Astrocyte (in vitro differentiated cells and primary cell): ENCODE data around the gene CASK. TPM values are rescaled to one million over a fixed set of nuclear protein-coding genes. Genes with fewer than 3 reads are reported as not detected.

Source experiments
- DNase-seq: peaks from one replicate; pipeline ENCODE4 v3.0.0-alpha.2; 2010; ENCODE audit warnings: low read depth
- FAIRE-seq: peaks from 2 replicates; lab custom pipeline; 2011; peaks lifted over from hg19 to GRCh38; lab: Jason Lieb, UNC
- H2AFZ ChIP-seq: 2 replicates; pipeline ENCODE4 v1.6.0; 2012; ENCODE audit warnings: low read depth, low read length, inconsistent platforms
- H3K27ac ChIP-seq: 2 replicates; pipeline ENCODE4 v1.5.1; 2011; ENCODE audit warnings: low read depth, low read length, inconsistent platforms
- H3K27me3 ChIP-seq: 2 replicates; pipeline ENCODE4 v1.6.0; 2011; ENCODE audit warnings: low read length, inconsistent platforms; ENCODE audit not compliant: insufficient read depth
- H3K36me3 ChIP-seq: 2 replicates; pipeline ENCODE4 v1.5.1; 2011; ENCODE audit warnings: low read length, inconsistent platforms; ENCODE audit not compliant: insufficient read depth
- H3K4me1 ChIP-seq: 2 replicates; pipeline ENCODE4 v1.5.1; 2011; ENCODE audit warnings: low read length, inconsistent platforms; ENCODE audit not compliant: insufficient read depth
- H3K4me2 ChIP-seq: 2 replicates; pipeline ENCODE4 v1.6.0; 2012; ENCODE audit warnings: low read length, inconsistent platforms
- H3K4me3 ChIP-seq: 2 replicates; pipeline ENCODE4 v1.5.1; 2011; ENCODE audit warnings: low read depth, mild to moderate bottlenecking, low read length, inconsistent platforms; ENCODE audit not compliant: insufficient read depth
- H3K79me2 ChIP-seq: 2 replicates; pipeline ENCODE4 v1.6.0; 2012; ENCODE audit warnings: mild to moderate bottlenecking, low read length, inconsistent platforms; ENCODE audit not compliant: insufficient read depth
- H3K9ac ChIP-seq: 2 replicates; pipeline ENCODE4 v1.6.0; 2012; ENCODE audit warnings: mild to moderate bottlenecking, low read length, inconsistent platforms
- H3K9me3 ChIP-seq: 2 replicates; pipeline ENCODE4 v1.5.1; 2012; ENCODE audit warnings: low read depth, mild to moderate bottlenecking, low read length, inconsistent platforms; ENCODE audit not compliant: insufficient read depth
- H4K20me1 ChIP-seq: 2 replicates; pipeline ENCODE4 v1.6.0; 2012; ENCODE audit warnings: low read length, inconsistent platforms; ENCODE audit not compliant: insufficient read depth
- H3K27ac Mint-ChIP-seq: one replicate; pipeline ENCODE4 v1.8.0; 2021; ENCODE audit warnings: mild to moderate bottlenecking, mixed read lengths; ENCODE audit not compliant: unreplicated experiment
- H3K27me3 Mint-ChIP-seq: one replicate; pipeline ENCODE4 v1.8.0; 2021; ENCODE audit warnings: low read depth, mixed read lengths; ENCODE audit not compliant: unreplicated experiment
- H3K36me3 Mint-ChIP-seq: one replicate; pipeline ENCODE4 v1.8.0; 2021; ENCODE audit warnings: low read depth, mixed read lengths; ENCODE audit not compliant: unreplicated experiment
- H3K4me1 Mint-ChIP-seq: one replicate; pipeline ENCODE4 v1.8.0; 2021; ENCODE audit warnings: low read depth, mixed read lengths; ENCODE audit not compliant: unreplicated experiment
- H3K4me3 Mint-ChIP-seq: one replicate; pipeline ENCODE4 v1.8.0; 2021; ENCODE audit warnings: mild to moderate bottlenecking, moderate library complexity, mixed read lengths; ENCODE audit not compliant: unreplicated experiment
- H3K9me3 Mint-ChIP-seq: one replicate; pipeline ENCODE4 v1.8.0; 2021; ENCODE audit warnings: mild to moderate bottlenecking, mixed read lengths; ENCODE audit not compliant: unreplicated experiment
- EZH2 ChIP-seq: IDR thresholded peaks from 2 replicates; pipeline ENCODE4 v1.6.1; 2012; ENCODE audit warnings: mild to moderate bottlenecking, low read length, inconsistent platforms; ENCODE audit not compliant: insufficient read depth
- total RNA-seq: library from RNA; stranded (reverse); gene quantifications from 2 replicates; pipeline ENCODE4 v1.2.1, GENCODE V29; 2021
- TF ChIP-seq, protein P1 (sequence below): IDR thresholded peaks from 2 replicates; pipeline ENCODE4 v1.5.1; 2011; ENCODE audit warnings: low read depth, mild to moderate bottlenecking, inconsistent platforms, low read length, moderate library complexity; ENCODE audit not compliant: insufficient read depth

The CASK gene
- total RNA-seq, 1 donor from 2014 or later: 99.3 TPM

DNA sequence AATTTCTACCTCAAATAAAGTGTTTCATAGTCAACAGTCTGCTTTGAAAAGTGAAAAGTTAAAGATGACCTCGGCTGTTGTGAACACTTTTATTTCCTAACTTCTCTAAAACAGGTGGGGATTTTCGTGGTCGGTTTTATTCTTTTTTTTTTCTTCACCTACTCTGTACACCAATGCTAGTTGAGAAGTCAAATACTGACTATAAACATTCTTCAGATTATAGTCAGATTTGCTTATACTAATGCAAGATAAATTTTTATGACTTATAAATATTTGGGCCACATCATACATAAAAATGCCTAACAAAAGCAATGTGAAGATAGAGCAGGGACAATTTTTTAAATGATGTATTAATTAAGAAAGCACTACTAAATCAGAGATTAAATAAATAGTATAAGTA, 332.7 kb downstream of the CASK start:
- Mint-ChIP-seq H3K27ac (no peak overlapping the region), H3K36me3 (no peaks in the 10 kb centered on the region), H3K4me3 (no peak overlapping the region), H3K27me3 (no peaks in the 10 kb centered on the region), H3K9me3 (no peaks in the 10 kb centered on the region), H3K4me1 (peaks cover 6% of the 10 kb centered on the region)
- no peaks in the 10 kb centered on the region for H3K79me2 ChIP-seq
- H3K4me3 ChIP-seq: no peak overlapping the region
- no peak overlapping the region for H3K27ac ChIP-seq
- no peak overlapping the region for H3K9ac ChIP-seq
- H4K20me1 ChIP-seq: no peaks in the 10 kb centered on the region
- TF ChIP-seq, protein P1, sequence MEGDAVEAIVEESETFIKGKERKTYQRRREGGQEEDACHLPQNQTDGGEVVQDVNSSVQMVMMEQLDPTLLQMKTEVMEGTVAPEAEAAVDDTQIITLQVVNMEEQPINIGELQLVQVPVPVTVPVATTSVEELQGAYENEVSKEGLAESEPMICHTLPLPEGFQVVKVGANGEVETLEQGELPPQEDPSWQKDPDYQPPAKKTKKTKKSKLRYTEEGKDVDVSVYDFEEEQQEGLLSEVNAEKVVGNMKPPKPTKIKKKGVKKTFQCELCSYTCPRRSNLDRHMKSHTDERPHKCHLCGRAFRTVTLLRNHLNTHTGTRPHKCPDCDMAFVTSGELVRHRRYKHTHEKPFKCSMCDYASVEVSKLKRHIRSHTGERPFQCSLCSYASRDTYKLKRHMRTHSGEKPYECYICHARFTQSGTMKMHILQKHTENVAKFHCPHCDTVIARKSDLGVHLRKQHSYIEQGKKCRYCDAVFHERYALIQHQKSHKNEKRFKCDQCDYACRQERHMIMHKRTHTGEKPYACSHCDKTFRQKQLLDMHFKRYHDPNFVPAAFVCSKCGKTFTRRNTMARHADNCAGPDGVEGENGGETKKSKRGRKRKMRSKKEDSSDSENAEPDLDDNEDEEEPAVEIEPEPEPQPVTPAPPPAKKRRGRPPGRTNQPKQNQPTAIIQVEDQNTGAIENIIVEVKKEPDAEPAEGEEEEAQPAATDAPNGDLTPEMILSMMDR: no peak
- TF ChIP-seq EZH2: no peak
- no peaks in the 10 kb centered on the region for H3K36me3 ChIP-seq
- H3K4me1 ChIP-seq: no peaks in the 10 kb centered on the region
- H3K27me3 ChIP-seq: no peaks in the 10 kb centered on the region
- FAIRE-seq (no peak), DNase-seq (no peak)
- H3K9me3 ChIP-seq: no peaks in the 10 kb centered on the region
- H3K4me2 ChIP-seq: no peak overlapping the region
- H2AFZ ChIP-seq: no peak overlapping the region

DNA sequence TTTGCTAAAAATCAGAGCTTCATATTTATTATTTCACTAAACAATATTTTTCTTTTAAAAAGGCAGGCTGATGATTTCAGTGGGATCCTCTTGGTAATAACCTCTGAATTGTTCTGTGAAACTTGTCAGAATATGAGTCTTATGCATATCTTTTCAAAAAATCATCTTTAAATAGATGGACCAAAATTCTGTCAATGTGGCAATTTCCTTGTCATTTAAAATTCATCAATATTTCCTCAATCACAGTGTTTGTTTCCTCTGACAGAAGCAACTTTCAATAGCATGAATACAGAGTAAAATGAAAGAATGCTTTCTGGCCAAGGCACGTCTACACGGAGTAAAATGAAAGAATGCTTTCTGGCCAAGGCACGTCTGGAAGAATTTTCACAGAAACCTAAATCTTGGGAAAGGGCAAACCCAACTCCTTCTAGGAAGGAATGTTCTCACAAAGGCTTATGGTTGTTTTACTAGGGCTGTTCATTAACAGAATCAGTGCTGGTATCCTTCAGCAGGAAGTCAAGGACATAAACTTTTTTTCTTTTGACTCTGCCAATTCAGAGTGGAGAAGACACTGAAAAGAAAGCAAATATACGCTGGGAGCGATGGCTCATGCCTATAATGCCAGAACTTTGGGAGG, 333.6 kb downstream of the CASK start:
- no peaks in the 10 kb centered on the region for H3K9me3 ChIP-seq
- H3K27ac ChIP-seq: no peak overlapping the region
- H3K9ac ChIP-seq: peak overlapping the region; percentile 27
- no peaks in the 10 kb centered on the region for H3K79me2 ChIP-seq
- Mint-ChIP-seq H3K4me1 (peaks cover 6% of the 10 kb centered on the region), H3K27ac (peak overlapping the region; percentile 41), H3K4me3 (no peak overlapping the region), H3K9me3 (no peaks in the 10 kb centered on the region), H3K36me3 (no peaks in the 10 kb centered on the region), H3K27me3 (no peaks in the 10 kb centered on the region)
- no peaks in the 10 kb centered on the region for H3K4me1 ChIP-seq
- FAIRE-seq: peak; percentile 95
- no peaks in the 10 kb centered on the region for H3K27me3 ChIP-seq
- H4K20me1 ChIP-seq: no peaks in the 10 kb centered on the region
- peak; percentile 60 for DNase-seq
- H3K36me3 ChIP-seq: no peaks in the 10 kb centered on the region
- H3K4me2 ChIP-seq: peak overlapping the region; percentile 52
- H3K4me3 ChIP-seq: no peak overlapping the region
- TF ChIP-seq, protein P1: no peak
- no peak for TF ChIP-seq EZH2
- H2AFZ ChIP-seq: no peak overlapping the region

DNA sequence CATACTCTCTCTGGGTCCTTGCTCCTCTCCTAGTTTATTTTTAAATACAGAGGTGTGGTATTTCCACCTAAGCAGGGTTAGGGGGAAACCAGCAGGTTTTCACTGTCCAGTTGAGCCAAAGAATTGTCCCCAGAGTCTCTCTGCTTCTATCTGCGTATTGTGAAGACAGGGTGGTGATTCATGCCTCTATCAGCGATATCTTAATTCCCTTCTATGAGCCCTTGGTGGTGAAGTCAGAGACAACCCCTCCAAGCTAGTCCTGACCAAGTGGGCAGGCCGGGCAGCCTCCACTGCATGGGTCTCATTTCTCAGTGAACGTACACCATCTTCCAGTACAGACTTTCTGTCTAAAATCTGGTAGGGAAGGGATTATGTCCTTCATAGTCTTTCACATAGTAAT, 335.1 kb downstream of the CASK start:
- no peak for DNase-seq
- Histone ChIP-seq H3K4me1 (no peaks in the 10 kb centered on the region), H3K36me3 (no peaks in the 10 kb centered on the region), H2AFZ (no peak overlapping the region), H4K20me1 (no peaks in the 10 kb centered on the region), H3K4me3 (no peak overlapping the region), H3K79me2 (no peaks in the 10 kb centered on the region), H3K9ac (no peak overlapping the region), H3K27ac (no peak overlapping the region), H3K27me3 (no peaks in the 10 kb centered on the region), H3K9me3 (no peaks in the 10 kb centered on the region), H3K4me2 (no peak overlapping the region)
- Mint-ChIP-seq H3K4me1 (peaks cover 6% of the 10 kb centered on the region), H3K27ac (no peak overlapping the region), H3K4me3 (no peak overlapping the region), H3K9me3 (no peaks in the 10 kb centered on the region), H3K27me3 (no peaks in the 10 kb centered on the region), H3K36me3 (no peaks in the 10 kb centered on the region)
- no peak for FAIRE-seq
- TF ChIP-seq, protein P1: no peak
- no peak for TF ChIP-seq EZH2
